Activated T-helper 9 cell treated with anti-CD3 and anti-CD28 coated beads, Interleukin-2, amount 50 U/mL, for 16 hours (primary cell): ENCODE results near the gene SVBP.

Experiments used
- DNase-seq: peaks from one replicate; pipeline ENCODE4 v3.0.0-alpha.2; 2020; ENCODE audit warnings: low read depth

Gene SVBP

GRCh38 chr1:42765269-42765668 lies 51.9 kb downstream of the SVBP start:
- DNase-seq = no peak

GRCh38 chr1:42762269-42762668 lies 54.9 kb downstream of the SVBP start:
- DNase-seq = no peak

GRCh38 chr1:42761567-42761966 lies 55.6 kb downstream of the SVBP start:
- DNase-seq = no peak

- no peak for DNase-seq
Measured at GRCh38 chr1:42759114-42759513, 58.1 kb downstream of the SVBP start.

GRCh38 chr1:42758641-42759040 lies 58.6 kb downstream of the SVBP start:
- DNase-seq = no peak

GRCh38 chr1:42757892-42758275 lies 59.3 kb downstream of the SVBP start:
- no peak for DNase-seq
